ENCODE data around the gene PIP5KL1.

- no peak for TF ChIP-seq SPI1 (IDR thresholded peaks at IDR 0.05; ENCODE audit: low read depth, low read length)
- TF ChIP-seq POLR2A (IDR thresholded peaks at IDR 0.05; ENCODE audit: low read depth, low read length): no peak
- no peak for TF ChIP-seq POLR2AphosphoS5 (IDR thresholded peaks at IDR 0.05; ENCODE audit: low read depth, low read length)
- no peak for TF ChIP-seq TAF1 (IDR thresholded peaks at IDR 0.05; ENCODE audit: low read depth, low read length)
- no peak for TF ChIP-seq PAX5 (IDR thresholded peaks at IDR 0.05; ENCODE audit: insufficient read depth, low read length, severe bottlenecking)
Measured at GRCh38 chr9:127980060-127980705, 49.6 kb upstream of the PIP5KL1 start.
